ENCODE data around the gene CMC2. TPM values are rescaled to one million over a fixed set of nuclear protein-coding genes. Genes with fewer than 3 reads are reported as not detected.
A peak's percentile ranks its signal among the peaks of the same experiment; 100 is the strongest.

Gene CMC2
- total RNA-seq, 4 donors from 2014 or later = 29.7 to 78.1 (median 41.9) TPM

DNA sequence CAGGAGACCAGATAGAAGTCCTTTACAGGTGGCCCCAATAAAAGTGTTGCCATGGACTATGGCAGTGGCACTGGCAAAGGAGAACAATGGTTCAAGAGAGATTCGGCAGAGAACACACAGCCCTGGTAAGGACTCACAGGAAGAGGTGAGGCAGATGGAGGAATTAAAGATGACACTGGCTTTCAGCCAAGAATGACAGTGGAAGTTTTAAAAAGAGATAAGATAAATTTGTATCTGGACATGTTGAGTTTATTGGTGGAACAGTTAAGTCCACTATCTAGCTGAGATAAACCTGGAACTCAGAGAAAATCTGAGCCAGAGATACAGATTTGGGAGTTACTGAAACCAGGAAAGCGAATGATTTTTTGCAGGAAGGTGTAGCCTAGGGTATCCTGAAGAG, 20.1 kb downstream of the CMC2 start:
- intact Hi-C loops (cut with DNase I) = no loop called here
- Histone ChIP-seq H3K4me3 (no peak overlapping the region), H3K36me3 (peaks cover 0 to 9% (median 4%) of the 10 kb centered on the region in 4 donors), H3K27ac (replicated peaks in 1 of 4) (no peak overlapping the region), H3K9me3 (no peaks in the 10 kb centered on the region), H3K4me1 (peaks cover 0 to 6% (median 1%) of the 10 kb centered on the region in 4 donors), H3K27me3 (no peaks in the 10 kb centered on the region)
- DNase-seq (ENCODE audit: extremely low spot score) = no peak
- WGBS = 75% methylated on average over 2 of the region's 2 CpGs
- no peak for TF ChIP-seq POLR2AphosphoS5 (IDR thresholded peaks at IDR 0.05)
- TF ChIP-seq POLR2A (IDR thresholded peaks at IDR 0.05; ENCODE audit: low read depth) = no peak
- TF ChIP-seq CTCF (IDR thresholded peaks at IDR 0.05) = no peak
- TF ChIP-seq EP300 (IDR thresholded peaks at IDR 0.05) = no peak

DNA sequence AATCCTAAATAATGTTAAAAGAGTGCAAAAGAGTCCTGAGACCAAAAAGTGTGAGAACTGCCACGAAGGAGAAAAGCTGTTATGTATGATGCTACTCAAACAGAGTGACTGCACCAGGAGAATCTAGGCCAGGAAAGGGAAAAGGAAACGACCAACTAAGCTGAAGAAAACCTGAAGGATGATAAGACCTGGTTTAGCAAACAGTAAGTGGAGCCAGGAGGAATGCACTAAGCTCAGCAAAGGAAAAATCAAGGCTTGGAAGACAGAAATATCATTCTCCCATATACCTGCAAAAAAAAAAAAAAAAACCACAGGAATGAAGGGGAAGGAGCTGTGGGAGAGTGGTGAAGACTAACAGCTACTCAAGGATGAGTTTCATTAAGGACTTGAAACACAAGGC, 21.1 kb downstream of the CMC2 start:
- no peak for DNase-seq (ENCODE audit: extremely low spot score)
- Histone ChIP-seq H3K4me1 (peaks cover 0 to 16% (median 11%) of the 10 kb centered on the region in 4 donors), H3K9me3 (no peaks in the 10 kb centered on the region), H3K27ac (replicated peaks in 1 of 4) (no peak overlapping the region), H3K27me3 (no peaks in the 10 kb centered on the region), H3K4me3 (no peak overlapping the region), H3K36me3 (peaks cover 0 to 9% (median under 1%) of the 10 kb centered on the region in 4 donors)
- intact Hi-C loops (cut with DNase I) = no loop called here
- WGBS = 61% methylated on average over 2 of the region's 2 CpGs
- TF ChIP-seq CTCF (IDR thresholded peaks at IDR 0.05) = no peak
- TF ChIP-seq POLR2A (IDR thresholded peaks at IDR 0.05; ENCODE audit: low read depth) = no peak
- TF ChIP-seq POLR2AphosphoS5 (IDR thresholded peaks at IDR 0.05) = no peak
- no peak for TF ChIP-seq EP300 (IDR thresholded peaks at IDR 0.05)

GRCh38 chr16:80984124-80984892, 22.4 kb downstream of the CMC2 start:
- Histone ChIP-seq H3K27ac (replicated peaks in 1 of 4) (no peak overlapping the region), H3K4me1 (peaks cover 0 to 16% (median 12%) of the 10 kb centered on the region in 4 donors), H3K36me3 (peaks cover 0 to 13% (median 10%) of the 10 kb centered on the region in 4 donors), H3K27me3 (no peaks in the 10 kb centered on the region), H3K9me3 (no peaks in the 10 kb centered on the region), H3K4me3 (no peak overlapping the region)
- no peak for TF ChIP-seq CTCF (IDR thresholded peaks at IDR 0.05)
- TF ChIP-seq POLR2A (IDR thresholded peaks at IDR 0.05; ENCODE audit: low read depth) = no peak
- no peak for TF ChIP-seq EP300 (IDR thresholded peaks at IDR 0.05)
- no peak for TF ChIP-seq POLR2AphosphoS5 (IDR thresholded peaks at IDR 0.05)
- DNase-seq (ENCODE audit: extremely low spot score) = no peak
- intact Hi-C loops (cut with DNase I) = no loop called here
- WGBS = 85% methylated on average over 6 of the region's 6 CpGs

- Histone ChIP-seq H3K4me3 (no peak overlapping the region), H3K36me3 (peaks cover 0 to 22% (median 15%) of the 10 kb centered on the region in 4 donors), H3K4me1 (peaks cover 0 to 16% (median 12%) of the 10 kb centered on the region in 4 donors), H3K27ac (replicated peaks in 1 of 4) (no peak overlapping the region), H3K9me3 (no peaks in the 10 kb centered on the region), H3K27me3 (no peaks in the 10 kb centered on the region)
- TF ChIP-seq CTCF (IDR thresholded peaks at IDR 0.05) = no peak
- DNase-seq (ENCODE audit: extremely low spot score) = no peak
- intact Hi-C loops (cut with DNase I) = no loop called here
- WGBS = 72% methylated on average over 4 of the region's 4 CpGs
Observed at GRCh38 chr16:80982646-80983045, 24.0 kb downstream of the CMC2 start.

GRCh38 chr16:80981103-80981502, 25.6 kb downstream of the CMC2 start:
- no peak for DNase-seq (ENCODE audit: extremely low spot score)
- H3K27ac ChIP-seq (replicated peaks in 1 of 4) = peak overlapping the region in 2 of 4 donors; percentile 13 to 40
- H3K9me3 ChIP-seq = no peaks in the 10 kb centered on the region
- TF ChIP-seq CTCF (IDR thresholded peaks at IDR 0.05) = no peak
- TF ChIP-seq POLR2A (IDR thresholded peaks at IDR 0.05; ENCODE audit: low read depth) = no peak
- no peak for TF ChIP-seq POLR2AphosphoS5 (IDR thresholded peaks at IDR 0.05)
- TF ChIP-seq EP300 (IDR thresholded peaks at IDR 0.05) = no peak
- intact Hi-C loops (cut with DNase I) = no loop called here
- H3K4me3 ChIP-seq = no peak overlapping the region
- no peaks in the 10 kb centered on the region for H3K27me3 ChIP-seq
- H3K36me3 ChIP-seq = peaks cover 3 to 27% (median 18%) of the 10 kb centered on the region in 4 donors
- peaks cover 0 to 12% (median 11%) of the 10 kb centered on the region in 4 donors for H3K4me1 ChIP-seq

All from esophagus muscularis mucosa (tissue), 4 donors.